ENCODE data around the gene ACTA2. TPM values are rescaled to one million over a fixed set of nuclear protein-coding genes. Genes with fewer than 3 reads are reported as not detected.

Gene ACTA2
- total RNA-seq, 1 experiment from 2014 or later, result 2.4 TPM

DNA sequence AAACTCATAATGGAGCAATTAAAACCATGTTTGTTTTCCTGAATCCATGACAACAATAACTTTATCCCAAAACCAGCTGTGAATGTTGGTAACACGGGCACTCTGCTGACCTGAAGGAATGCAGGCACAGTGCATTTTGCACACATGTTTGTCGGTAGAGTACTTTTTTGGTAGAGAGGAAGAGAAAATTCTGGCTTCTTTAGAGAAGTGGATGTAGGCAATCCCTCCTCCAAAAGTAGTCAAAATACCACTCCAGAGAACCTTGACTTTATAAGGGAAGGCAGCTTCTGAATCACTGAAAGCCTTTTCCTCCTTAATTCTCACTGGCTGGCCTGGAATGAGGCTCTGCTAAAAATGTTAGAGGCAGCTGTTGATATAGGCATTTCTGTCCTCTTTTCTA is 15.8 kb upstream of the ACTA2 start:
- Histone ChIP-seq H2BK120ac (ENCODE audit: low read depth, low read length, poor library complexity, severe bottlenecking) (no peak overlapping the region), H3K23ac (ENCODE audit: insufficient read length, low read depth, low read length) (no peak overlapping the region), H4K5ac (ENCODE audit: insufficient read length, low read depth, low read length) (no peak overlapping the region), H3K4me1 (ENCODE audit: insufficient read depth, low read length) (no peaks in the 10 kb centered on the region), H2BK12ac (ENCODE audit: insufficient read length, low read depth, low read length) (no peak overlapping the region), H3K56ac (ENCODE audit: insufficient read length, low read depth, low read length) (no peak overlapping the region), H2BK15ac (ENCODE audit: low read depth, low read length) (no peak overlapping the region), H3K23me2 (ENCODE audit: insufficient read length, low read depth, low read length, poor library complexity, severe bottlenecking) (no peaks in the 10 kb centered on the region), H4K91ac (ENCODE audit: insufficient read length, low read depth, low read length) (no peak overlapping the region), H3K9ac (ENCODE audit: extremely low read depth, insufficient read length, low read length) (no peak overlapping the region), H3K4me2 (ENCODE audit: insufficient read depth, insufficient read length, low read length) (no peak overlapping the region), H2AFZ (ENCODE audit: low read length) (no peak overlapping the region), H4K20me1 (ENCODE audit: control insufficient read depth, insufficient read depth, insufficient read length) (no peaks in the 10 kb centered on the region), H3T11ph (ENCODE audit: low read length) (no peak overlapping the region), H3K79me1 (ENCODE audit: insufficient read depth, low read depth, low read length, poor library complexity, severe bottlenecking) (no peaks in the 10 kb centered on the region), H3K27me3 (ENCODE audit: insufficient read depth, low read length) (no peaks in the 10 kb centered on the region), H3K79me2 (ENCODE audit: insufficient read depth, low read length) (no peaks in the 10 kb centered on the region), H3K27ac (ENCODE audit: insufficient read length, low read depth, low read length) (no peak overlapping the region), H3K4ac (ENCODE audit: low read depth, low read length) (no peak overlapping the region), H2BK5ac (ENCODE audit: insufficient read length, low read length) (no peak overlapping the region), H3K18ac (ENCODE audit: insufficient read length, low read depth, low read length) (no peak overlapping the region), H4K8ac (replicated peaks; ENCODE audit: insufficient read length, low read depth, low read length) (no peak overlapping the region), H3K9me3 (ENCODE audit: control insufficient read depth, low read depth, low read length) (no peaks in the 10 kb centered on the region), H2BK20ac (ENCODE audit: low read depth, low read length, poor library complexity, severe bottlenecking) (no peak overlapping the region), H3K14ac (ENCODE audit: insufficient read depth, low read length) (no peak overlapping the region), H2AK5ac (ENCODE audit: insufficient read length, low read length) (no peak overlapping the region)
- Mint-ChIP-seq H3K27ac (no peak overlapping the region), H3K9me3 (no peaks in the 10 kb centered on the region), H3K4me3 (no peak overlapping the region), H3K4me1 (peaks cover 0 to 9% of the 10 kb centered on the region in 2 experiments; a peak in 2 of 4 replicates), H3K36me3 (ENCODE audit: insufficient read depth in 1 of 3, low read depth in 3 of 3) (no peaks in the 10 kb centered on the region), H3K27me3 (ENCODE audit: low read depth) (no peaks in the 10 kb centered on the region)
- TF ChIP-seq, protein P1, sequence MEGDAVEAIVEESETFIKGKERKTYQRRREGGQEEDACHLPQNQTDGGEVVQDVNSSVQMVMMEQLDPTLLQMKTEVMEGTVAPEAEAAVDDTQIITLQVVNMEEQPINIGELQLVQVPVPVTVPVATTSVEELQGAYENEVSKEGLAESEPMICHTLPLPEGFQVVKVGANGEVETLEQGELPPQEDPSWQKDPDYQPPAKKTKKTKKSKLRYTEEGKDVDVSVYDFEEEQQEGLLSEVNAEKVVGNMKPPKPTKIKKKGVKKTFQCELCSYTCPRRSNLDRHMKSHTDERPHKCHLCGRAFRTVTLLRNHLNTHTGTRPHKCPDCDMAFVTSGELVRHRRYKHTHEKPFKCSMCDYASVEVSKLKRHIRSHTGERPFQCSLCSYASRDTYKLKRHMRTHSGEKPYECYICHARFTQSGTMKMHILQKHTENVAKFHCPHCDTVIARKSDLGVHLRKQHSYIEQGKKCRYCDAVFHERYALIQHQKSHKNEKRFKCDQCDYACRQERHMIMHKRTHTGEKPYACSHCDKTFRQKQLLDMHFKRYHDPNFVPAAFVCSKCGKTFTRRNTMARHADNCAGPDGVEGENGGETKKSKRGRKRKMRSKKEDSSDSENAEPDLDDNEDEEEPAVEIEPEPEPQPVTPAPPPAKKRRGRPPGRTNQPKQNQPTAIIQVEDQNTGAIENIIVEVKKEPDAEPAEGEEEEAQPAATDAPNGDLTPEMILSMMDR (conservative IDR thresholded peaks at IDR 0.05), result no peak
- DNase-seq, result no peak
- WGBS (ENCODE audit: extremely low coverage, insufficient read length, low lambda C conversion rate), result no CpG with 5 or more reads among the region's 2 CpGs
